Panc1 (cell line): ENCODE results near the gene ZGRF1. TPM values are rescaled to one million over a fixed set of nuclear protein-coding genes. Genes with fewer than 3 reads are reported as not detected.

ENCODE experiments used
- ATAC-seq: fragments of 200-7000 bp; cut with Tn5 transposase; 2 replicates; pipeline ENCODE4 v1.9.1; 2020; ENCODE audit warnings: mild to moderate bottlenecking, moderate library complexity
- BruUV-seq: library from RNA; stranded (reverse); fragments of 400-500 nt; replicated peaks from 2 replicates; lab custom pipeline; 2021; lab: Mats Ljungman, UMichigan
- CTCF ChIA-PET: fragments of 300-600 bp; sonication (Branson Sonifier 250); formaldehyde crosslinking; loops from one replicate; lab custom pipeline; 2022; ENCODE audit warnings: antibody characterized with exemption; lab: Charles Lee
- POLR2A ChIA-PET: fragments of 300-600 bp; sonication (Branson Sonifier 250); formaldehyde crosslinking; loops from one replicate; lab custom pipeline; 2022; ENCODE audit warnings: antibody characterized with exemption; lab: Charles Lee
- DNase-seq: peaks from one replicate; pipeline ENCODE4 v3.0.0-alpha.2; 2010; ENCODE audit warnings: low read depth, low spot score
- H3K27ac ChIP-seq: 2 replicates; pipeline ENCODE4 v1.5.1; 2011; ENCODE audit warnings: mild to moderate bottlenecking, low read length, inconsistent platforms
- H3K27me3 ChIP-seq: fragments of 200-500 bp; sonication (Bioruptor generic); 2 replicates; pipeline ENCODE4 v1.6.0; 2014; ENCODE audit warnings: low read length, inconsistent platforms; ENCODE audit not compliant: control insufficient read depth, insufficient read depth
- H3K36me3 ChIP-seq: fragments of 200-500 bp; sonication (Bioruptor generic); 2 replicates; pipeline ENCODE4 v1.5.1; 2014; ENCODE audit warnings: inconsistent platforms, mild to moderate bottlenecking, low read length, moderate library complexity; ENCODE audit not compliant: control insufficient read depth, insufficient read depth
- H3K4me1 ChIP-seq: 2 replicates; pipeline ENCODE4 v1.5.1; 2011; ENCODE audit warnings: inconsistent platforms, mild to moderate bottlenecking, low read length, moderate library complexity; ENCODE audit not compliant: control insufficient read depth, insufficient read depth
- H3K4me3 ChIP-seq, 2 experiments: 2 replicates each; pipeline ENCODE4 v1.5.1; 2011 to 2012; ENCODE audit warnings: low read depth in 2 of 2, low read length in 2 of 2, mild to moderate bottlenecking in 2 of 2, inconsistent platforms in 1 of 2, moderate library complexity in 1 of 2
- H3K9me3 ChIP-seq: fragments of 200-500 bp; sonication (Bioruptor generic); 2 replicates; pipeline ENCODE4 v1.5.1; 2014; ENCODE audit warnings: low read depth, mild to moderate bottlenecking, inconsistent platforms, low read length, moderate library complexity; ENCODE audit not compliant: control insufficient read depth, insufficient read depth
- POLR2AphosphoS5 ChIP-seq: IDR thresholded peaks from 2 replicates; pipeline ENCODE4 v1.6.1; 2012; ENCODE audit warnings: mild to moderate bottlenecking, low read depth, low read length, moderate library complexity
- SIN3A ChIP-seq: IDR thresholded peaks from 2 replicates; pipeline ENCODE4 v1.6.1; 2012; ENCODE audit warnings: low read depth, mild to moderate bottlenecking, low read length, moderate library complexity, borderline replicate concordance; ENCODE audit not compliant: insufficient read depth
- TCF7L2 ChIP-seq: IDR thresholded peaks from 2 replicates; pipeline ENCODE4 v1.6.1; 2011; ENCODE audit warnings: mild to moderate bottlenecking, low read depth, low read length, inconsistent platforms
- in situ Hi-C: cut with HindIII; loops from 2 replicates; pipeline ENCODE4 v1.10.0; 2016; ENCODE audit warnings: low sequenced_read_pairs, low pct_unique_long_range_greater_than_20kb
- intact Hi-C: fragments of 100-400 bp; cut with micrococcal nuclease; formaldehyde crosslinking; loops from one replicate; pipeline ENCODE4 v1.10.0; 2022; ENCODE audit not compliant: unreplicated experiment
- total RNA-seq: library from RNA; stranded (reverse); gene quantifications from one replicate; pipeline ENCODE4 v1.2.1, GENCODE V29; 2021; ENCODE audit not compliant: unreplicated experiment
- TF ChIP-seq, protein P1 (sequence below), 2 experiments: IDR thresholded peaks; 2 replicates each; pipeline ENCODE4 v1.6.1; 2011 to 2012; ENCODE audit warnings: low read depth in 2 of 2, control low read depth in 1 of 2, low read length in 1 of 2, mild to moderate bottlenecking in 1 of 2, moderate library complexity in 1 of 2; ENCODE audit not compliant: insufficient read depth in 1 of 2
- TF ChIP-seq, protein P2 (sequence below): fragments of 450-650 bp; IDR thresholded peaks from 2 replicates; pipeline ENCODE4 v1.5.1; 2017; ENCODE audit warnings: mild to moderate bottlenecking

Gene ZGRF1
- total RNA-seq, 1 experiment from 2014 or later, result 7.4 TPM

DNA sequence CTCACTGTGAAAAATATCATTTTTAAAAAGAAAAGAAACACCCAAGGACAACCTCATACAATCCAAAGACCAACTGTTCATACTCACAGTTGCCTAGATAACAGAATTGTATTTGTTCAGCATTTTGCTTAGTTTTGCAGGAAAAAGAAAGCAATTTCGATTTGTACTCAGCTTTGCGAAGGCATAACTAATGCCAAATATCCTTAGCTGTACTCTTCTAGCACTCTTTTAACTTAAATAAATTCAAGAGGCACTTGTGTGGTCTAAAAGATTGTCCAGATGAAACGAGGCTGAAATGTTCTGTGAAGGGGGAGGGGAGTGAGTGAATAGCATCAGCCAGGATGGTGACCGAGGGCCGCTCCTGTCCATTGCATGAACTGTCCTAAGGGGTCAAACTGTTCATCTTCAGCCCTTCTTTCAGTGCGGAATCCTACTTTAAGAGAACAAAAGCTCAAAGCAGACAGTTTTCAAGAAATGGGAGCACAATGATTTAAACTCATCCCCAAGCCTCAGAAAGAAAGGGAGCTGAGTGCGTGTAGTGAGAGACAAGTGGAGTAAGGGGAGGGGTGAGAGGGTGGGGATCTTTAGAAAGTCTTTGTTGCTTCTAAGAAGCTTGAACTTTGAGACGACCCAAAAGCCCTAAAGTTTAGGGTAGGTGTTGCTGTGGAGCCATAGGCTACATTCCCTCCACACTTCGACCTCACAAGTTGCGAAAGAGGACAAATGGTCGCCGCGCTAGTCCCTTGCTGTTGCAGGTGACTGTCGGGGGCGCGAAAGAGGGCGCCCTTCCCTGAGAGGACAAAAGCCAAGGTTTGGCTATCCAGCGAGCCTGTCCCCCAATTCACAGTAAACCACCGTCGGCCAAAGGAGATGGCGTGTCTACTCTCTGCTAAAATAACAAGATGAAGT is 116.8 kb downstream of the ZGRF1 start:
- no peak overlapping the region for H3K27ac ChIP-seq
- H3K4me1 ChIP-seq, result peaks cover 4% of the 10 kb centered on the region; the same call in 1 of the 2 replicates
- peaks cover 27% of the 10 kb centered on the region for H3K27me3 ChIP-seq
- DNase-seq (no peak), ATAC-seq (no peak)
- POLR2A ChIA-PET, result no interaction called here
- CTCF ChIA-PET, result no interaction called here
- no peaks in the 10 kb centered on the region for H3K36me3 ChIP-seq
- intact Hi-C loops, result no loop called here
- peak overlapping the region in 1 of 2 experiments; percentile 3; a peak in 1 of 4 replicates for H3K4me3 ChIP-seq
- no peaks in the 10 kb centered on the region for H3K9me3 ChIP-seq
- TF ChIP-seq, protein P1, sequence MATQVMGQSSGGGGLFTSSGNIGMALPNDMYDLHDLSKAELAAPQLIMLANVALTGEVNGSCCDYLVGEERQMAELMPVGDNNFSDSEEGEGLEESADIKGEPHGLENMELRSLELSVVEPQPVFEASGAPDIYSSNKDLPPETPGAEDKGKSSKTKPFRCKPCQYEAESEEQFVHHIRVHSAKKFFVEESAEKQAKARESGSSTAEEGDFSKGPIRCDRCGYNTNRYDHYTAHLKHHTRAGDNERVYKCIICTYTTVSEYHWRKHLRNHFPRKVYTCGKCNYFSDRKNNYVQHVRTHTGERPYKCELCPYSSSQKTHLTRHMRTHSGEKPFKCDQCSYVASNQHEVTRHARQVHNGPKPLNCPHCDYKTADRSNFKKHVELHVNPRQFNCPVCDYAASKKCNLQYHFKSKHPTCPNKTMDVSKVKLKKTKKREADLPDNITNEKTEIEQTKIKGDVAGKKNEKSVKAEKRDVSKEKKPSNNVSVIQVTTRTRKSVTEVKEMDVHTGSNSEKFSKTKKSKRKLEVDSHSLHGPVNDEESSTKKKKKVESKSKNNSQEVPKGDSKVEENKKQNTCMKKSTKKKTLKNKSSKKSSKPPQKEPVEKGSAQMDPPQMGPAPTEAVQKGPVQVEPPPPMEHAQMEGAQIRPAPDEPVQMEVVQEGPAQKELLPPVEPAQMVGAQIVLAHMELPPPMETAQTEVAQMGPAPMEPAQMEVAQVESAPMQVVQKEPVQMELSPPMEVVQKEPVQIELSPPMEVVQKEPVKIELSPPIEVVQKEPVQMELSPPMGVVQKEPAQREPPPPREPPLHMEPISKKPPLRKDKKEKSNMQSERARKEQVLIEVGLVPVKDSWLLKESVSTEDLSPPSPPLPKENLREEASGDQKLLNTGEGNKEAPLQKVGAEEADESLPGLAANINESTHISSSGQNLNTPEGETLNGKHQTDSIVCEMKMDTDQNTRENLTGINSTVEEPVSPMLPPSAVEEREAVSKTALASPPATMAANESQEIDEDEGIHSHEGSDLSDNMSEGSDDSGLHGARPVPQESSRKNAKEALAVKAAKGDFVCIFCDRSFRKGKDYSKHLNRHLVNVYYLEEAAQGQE (IDR thresholded peaks at IDR 0.05; ENCODE audit: insufficient read depth in 1 of 2, low read depth in 2 of 2, low read length in 1 of 2), result no peak
- no TSS peak for BruUV-seq
- in situ Hi-C loops, result no loop called here

DNA sequence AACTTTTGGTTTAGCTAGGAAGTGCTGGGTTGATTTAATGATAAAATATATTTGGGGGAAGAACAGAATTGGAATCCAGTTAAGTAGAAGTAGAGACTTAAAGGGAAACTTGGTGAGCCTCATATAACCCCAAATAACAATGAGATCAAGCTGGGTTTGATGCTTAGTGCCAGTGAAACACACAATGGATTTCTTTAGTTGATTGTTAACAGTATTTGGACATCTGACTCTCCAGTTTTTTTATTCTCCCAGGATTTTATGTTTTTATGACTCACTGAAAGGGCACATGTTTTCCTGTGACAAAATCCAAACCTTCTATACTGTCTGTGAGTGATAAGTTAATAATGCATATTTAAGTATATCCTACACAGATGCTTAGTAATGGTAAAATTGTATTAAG is 118.0 kb downstream of the ZGRF1 start:
- in situ Hi-C loops, result no loop called here
- intact Hi-C loops, result no loop called here
- no TSS peak for BruUV-seq
- no peak for DNase-seq
- no peak for ATAC-seq
- POLR2A ChIA-PET, result no interaction called here
- TF ChIP-seq POLR2AphosphoS5, result no peak
- TF ChIP-seq, protein P2, sequence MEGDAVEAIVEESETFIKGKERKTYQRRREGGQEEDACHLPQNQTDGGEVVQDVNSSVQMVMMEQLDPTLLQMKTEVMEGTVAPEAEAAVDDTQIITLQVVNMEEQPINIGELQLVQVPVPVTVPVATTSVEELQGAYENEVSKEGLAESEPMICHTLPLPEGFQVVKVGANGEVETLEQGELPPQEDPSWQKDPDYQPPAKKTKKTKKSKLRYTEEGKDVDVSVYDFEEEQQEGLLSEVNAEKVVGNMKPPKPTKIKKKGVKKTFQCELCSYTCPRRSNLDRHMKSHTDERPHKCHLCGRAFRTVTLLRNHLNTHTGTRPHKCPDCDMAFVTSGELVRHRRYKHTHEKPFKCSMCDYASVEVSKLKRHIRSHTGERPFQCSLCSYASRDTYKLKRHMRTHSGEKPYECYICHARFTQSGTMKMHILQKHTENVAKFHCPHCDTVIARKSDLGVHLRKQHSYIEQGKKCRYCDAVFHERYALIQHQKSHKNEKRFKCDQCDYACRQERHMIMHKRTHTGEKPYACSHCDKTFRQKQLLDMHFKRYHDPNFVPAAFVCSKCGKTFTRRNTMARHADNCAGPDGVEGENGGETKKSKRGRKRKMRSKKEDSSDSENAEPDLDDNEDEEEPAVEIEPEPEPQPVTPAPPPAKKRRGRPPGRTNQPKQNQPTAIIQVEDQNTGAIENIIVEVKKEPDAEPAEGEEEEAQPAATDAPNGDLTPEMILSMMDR, result no peak
- no peak for TF ChIP-seq SIN3A
- TF ChIP-seq TCF7L2, result no peak
- TF ChIP-seq, protein P1 (IDR thresholded peaks at IDR 0.05; ENCODE audit: insufficient read depth in 1 of 2, low read depth in 2 of 2, low read length in 1 of 2), result no peak
- H3K27ac ChIP-seq, result no peak overlapping the region
- H3K9me3 ChIP-seq, result no peaks in the 10 kb centered on the region
- peaks cover 6% of the 10 kb centered on the region; the same call in 1 of the 2 replicates for H3K4me1 ChIP-seq
- H3K36me3 ChIP-seq, result no peaks in the 10 kb centered on the region
- CTCF ChIA-PET, result no interaction called here
- no peak overlapping the region for H3K4me3 ChIP-seq
- peaks cover 22% of the 10 kb centered on the region for H3K27me3 ChIP-seq
